H1 (cell line): ENCODE results near the gene ITPKB. TPM values are rescaled to one million over a fixed set of nuclear protein-coding genes. Genes with fewer than 3 reads are reported as not detected.

Experiments used
- CTCF ChIA-PET: fragments of 300-600 bp; sonication (Branson Sonifier 250); formaldehyde crosslinking; loops from one replicate; lab custom pipeline; 2021; ENCODE audit not compliant: partially characterized antibody; lab: Charles Lee
- POLR2A ChIA-PET: fragments of 300-600 bp; sonication (Branson Sonifier 250); formaldehyde crosslinking; loops from one replicate; lab custom pipeline; 2021; ENCODE audit warnings: inconsistent platforms; ENCODE audit not compliant: partially characterized antibody; lab: Charles Lee
- DNase-seq, 2 experiments: peaks; one replicate each; pipeline versions ENCODE4 v3.0.0 to v3.0.0-alpha.2; 2010 to 2022; ENCODE audit warnings: low spot score in 2 of 2, low read depth in 1 of 2, mixed read lengths in 1 of 2
- FAIRE-seq: peaks from 2 replicates; lab custom pipeline; 2011; peaks lifted over from hg19 to GRCh38; lab: Jason Lieb, UNC
- H2AFZ ChIP-seq: 2 replicates; pipeline ENCODE4 v1.8.1; 2012; ENCODE audit warnings: low read length, inconsistent platforms
- H2AK5ac ChIP-seq: 2 replicates; pipeline ENCODE4 v1.6.1; 2013; ENCODE audit warnings: low read depth, low read length
- H2BK120ac ChIP-seq: replicated peaks from 2 replicates; pipeline ENCODE3; 2013; ENCODE audit warnings: low read depth, low read length, inconsistent platforms
- H2BK12ac ChIP-seq: 2 replicates; pipeline ENCODE4 v1.6.1; 2013; ENCODE audit warnings: low read depth, low read length
- H2BK15ac ChIP-seq: 2 replicates; pipeline ENCODE4 v1.6.1; 2013; ENCODE audit warnings: low read length
- H2BK20ac ChIP-seq: 2 replicates; pipeline ENCODE4 v1.6.1; 2013; ENCODE audit warnings: low read length
- H2BK5ac ChIP-seq: 2 replicates; pipeline ENCODE4 v1.6.1; 2013; ENCODE audit warnings: low read depth, low read length
- H3K14ac ChIP-seq: 2 replicates; pipeline ENCODE4 v1.6.1; 2013; ENCODE audit warnings: inconsistent platforms; ENCODE audit not compliant: insufficient read length
- H3K18ac ChIP-seq: 2 replicates; pipeline ENCODE4 v1.6.1; 2013; ENCODE audit warnings: low read length; ENCODE audit errors: extremely low read depth
- H3K23ac ChIP-seq: 2 replicates; pipeline ENCODE4 v1.6.1; 2013; ENCODE audit warnings: inconsistent platforms; ENCODE audit not compliant: insufficient read length
- H3K23me2 ChIP-seq: 2 replicates; pipeline ENCODE4 v1.6.1; 2013; ENCODE audit warnings: low read depth, low read length
- H3K27ac ChIP-seq: 2 replicates; pipeline ENCODE4 v1.6.1; 2011; ENCODE audit warnings: low read depth, low read length, inconsistent platforms
- H3K27me3 ChIP-seq, 4 experiments: replicated peaks in 1 of 4; 1 replicate in 1 of 4; 2 replicates in 3 of 4; pipeline versions ENCODE4 v1.6.1 to v1.8.1; 2011 to 2013; ENCODE audit warnings: low read length in 3 of 4, mild to moderate bottlenecking in 3 of 4, inconsistent platforms in 2 of 4, mixed read lengths in 2 of 4, moderate library complexity in 1 of 4; ENCODE audit not compliant: control insufficient read depth in 3 of 4, insufficient read depth in 3 of 4; ENCODE audit errors: extremely low read depth in 1 of 4
- H3K36me3 ChIP-seq, 4 experiments: 2 replicates each; pipeline versions ENCODE4 v1.6.1 to v1.8.1; 2011 to 2013; ENCODE audit warnings: mild to moderate bottlenecking in 4 of 4, low read length in 3 of 4, moderate library complexity in 2 of 4, control low read depth in 1 of 4, inconsistent platforms in 1 of 4; ENCODE audit not compliant: insufficient read depth in 4 of 4, control insufficient read depth in 2 of 4
- H3K4ac ChIP-seq: replicated peaks from 2 replicates; pipeline ENCODE3; 2013; ENCODE audit warnings: low read length, low read depth, mixed read lengths, inconsistent platforms; ENCODE audit not compliant: insufficient read length
- H3K4me1 ChIP-seq, 4 experiments: replicated peaks in 1 of 4; 1 replicate in 1 of 4; 2 replicates in 3 of 4; pipeline versions ENCODE4 v1.6.1 to v1.8.1; 2011 to 2013; ENCODE audit warnings: low read length in 3 of 4, inconsistent platforms in 2 of 4, mixed read lengths in 1 of 4; ENCODE audit not compliant: insufficient read depth in 4 of 4, control insufficient read depth in 3 of 4
- H3K4me2 ChIP-seq, 2 experiments: 2 replicates each; pipeline versions ENCODE4 v1.6.1 to v1.8.1; 2011 to 2013; ENCODE audit warnings: low read depth in 2 of 2, low read length in 2 of 2, control low read depth in 1 of 2, inconsistent platforms in 1 of 2, mild to moderate bottlenecking in 1 of 2; ENCODE audit not compliant: insufficient read depth in 1 of 2
- H3K4me3 ChIP-seq, 4 experiments: fragments of 200-600, 300-600 bp in 1 of 4; sonication (generic), shearing (Covaris generic), sonication (Bioruptor Twin) in 1 of 4; 2 replicates each; pipeline versions ENCODE4 v1.5.1 to v1.8.1; 2011 to 2016; ENCODE audit warnings: low read length in 4 of 4, low read depth in 3 of 4, control low read depth in 2 of 4, inconsistent platforms in 2 of 4, mild to moderate bottlenecking in 2 of 4, mixed read lengths in 1 of 4, moderate library complexity in 1 of 4; ENCODE audit not compliant: insufficient read depth in 2 of 4; ENCODE audit errors: extremely low read depth in 1 of 4
- H3K56ac ChIP-seq: replicated peaks from 2 replicates; pipeline ENCODE3; 2013; ENCODE audit warnings: low read depth, mild to moderate bottlenecking, mixed read lengths, low read length, inconsistent platforms; ENCODE audit not compliant: insufficient read length
- H3K79me1 ChIP-seq: 2 replicates; pipeline ENCODE4 v1.6.1; 2013; ENCODE audit warnings: low read depth, low read length, control low read depth
- H3K79me2 ChIP-seq, 2 experiments: 2 replicates each; pipeline versions ENCODE4 v1.6.1 to v1.8.1; 2012 to 2013; ENCODE audit warnings: low read length in 2 of 2, mild to moderate bottlenecking in 2 of 2, inconsistent platforms in 1 of 2; ENCODE audit not compliant: insufficient read depth in 2 of 2, control insufficient read depth in 1 of 2
- H3K9ac ChIP-seq, 4 experiments: replicated peaks in 1 of 4; 1 replicate in 1 of 4; 2 replicates in 3 of 4; pipeline versions ENCODE4 v1.6.1 to v1.8.1; 2011 to 2013; ENCODE audit warnings: low read depth in 3 of 4, low read length in 3 of 4, control low read depth in 2 of 4, mild to moderate bottlenecking in 2 of 4, moderate library complexity in 2 of 4, inconsistent platforms in 1 of 4; ENCODE audit errors: extremely low read depth in 1 of 4
- H3K9me3 ChIP-seq, 2 experiments: 2 replicates each; pipeline versions ENCODE4 v1.6.1 to v1.8.1; 2012 to 2013; ENCODE audit warnings: mild to moderate bottlenecking in 2 of 2, moderate library complexity in 2 of 2, control low read depth in 1 of 2, inconsistent platforms in 1 of 2, low read depth in 1 of 2, low read length in 1 of 2, mixed read lengths in 1 of 2; ENCODE audit not compliant: insufficient read depth in 2 of 2
- H4K20me1 ChIP-seq, 2 experiments: replicated peaks in 1 of 2; 2 replicates each; pipeline versions ENCODE3 to v1.8.1; 2011 to 2013; ENCODE audit warnings: inconsistent platforms in 2 of 2, low read length in 2 of 2, mild to moderate bottlenecking in 1 of 2; ENCODE audit not compliant: insufficient read depth in 2 of 2, control insufficient read depth in 1 of 2
- H4K5ac ChIP-seq: 2 replicates; pipeline ENCODE4 v1.6.1; 2013; ENCODE audit warnings: low read length, low read depth, mixed read lengths, inconsistent platforms; ENCODE audit not compliant: insufficient read length
- H4K8ac ChIP-seq: 2 replicates; pipeline ENCODE4 v1.8.0; 2013; ENCODE audit warnings: mild to moderate bottlenecking, moderate library complexity, low read length, inconsistent platforms; ENCODE audit not compliant: insufficient read depth; ENCODE audit errors: extremely low read depth
- H4K91ac ChIP-seq: replicated peaks from 2 replicates; pipeline ENCODE3; 2013; ENCODE audit warnings: low read length, mixed read lengths, inconsistent platforms; ENCODE audit not compliant: insufficient read length
- ATF2 ChIP-seq: IDR thresholded peaks from 2 replicates; pipeline ENCODE4 v1.6.1; 2012; ENCODE audit warnings: low read length, inconsistent platforms
- ATF3 ChIP-seq: IDR thresholded peaks from 2 replicates; pipeline ENCODE4 v1.6.1; 2011; ENCODE audit warnings: low read depth, mild to moderate bottlenecking, low read length; ENCODE audit not compliant: insufficient read depth
- BCL11A ChIP-seq, 2 experiments: IDR thresholded peaks; one replicate each; pipeline ENCODE4 v1.6.1; 2011; ENCODE audit warnings: low read depth in 2 of 2, low read length in 2 of 2, mild to moderate bottlenecking in 2 of 2
- CBX8 ChIP-seq: fragments of 300-800, 300-1000 bp; sonication (generic); IDR thresholded peaks from 2 replicates; pipeline ENCODE4 v1.7.1; 2016; ENCODE audit warnings: low read depth, low read length, borderline replicate concordance
- EZH2 ChIP-seq: fragments of 200-600 bp; sonication (generic); IDR thresholded peaks from 2 replicates; pipeline ENCODE4 v1.7.1; 2012; ENCODE audit warnings: low read depth, mild to moderate bottlenecking, moderate library complexity, low read length, inconsistent platforms; ENCODE audit not compliant: severe bottlenecking
- HDAC2 ChIP-seq, 2 experiments: fragments of 300-600 bp in 1 of 2; sonication (generic) in 1 of 2; IDR thresholded peaks; 2 replicates each; pipeline ENCODE4 v1.6.1; 2011 to 2012; ENCODE audit warnings: low read depth in 2 of 2, low read length in 2 of 2, mild to moderate bottlenecking in 2 of 2, moderate library complexity in 2 of 2, borderline replicate concordance in 1 of 2, inconsistent platforms in 1 of 2
- JUN ChIP-seq: IDR thresholded peaks from 2 replicates; pipeline ENCODE4 v1.6.1; 2011; ENCODE audit warnings: low read depth, mild to moderate bottlenecking, improper control_type of control experiment, low read length
- KDM5A ChIP-seq: fragments of 200-600 bp; IDR thresholded peaks from 2 replicates; pipeline ENCODE4 v1.7.1; 2012; ENCODE audit warnings: mild to moderate bottlenecking, low read length, inconsistent platforms, mixed read lengths
- RXRA ChIP-seq: IDR thresholded peaks from 2 replicates; pipeline ENCODE4 v1.6.1; 2011; ENCODE audit warnings: low read depth, mild to moderate bottlenecking, low read length, moderate library complexity; ENCODE audit not compliant: insufficient read depth
- WGBS, 2 experiments: shearing (Covaris generic) in 1 of 2; methylation state at CpG; one replicate each; pipeline versions ENCODE4 v1.1.6 to v1.1.7; 2013 to 2015; ENCODE audit warnings: low lambda C conversion rate in 2 of 2, mixed read lengths in 2 of 2, inconsistent platforms in 1 of 2, low coverage in 1 of 2, missing lambda C conversion rate in 1 of 2; ENCODE audit not compliant: insufficient replicate concordance in 2 of 2, insufficient coverage in 1 of 2, insufficient read length in 1 of 2; ENCODE audit errors: extremely low coverage in 1 of 2, missing lambda C conversion rate in 1 of 2; 5-methylcytosine and 5-hydroxymethylcytosine counted together
- polyA plus RNA-seq, 7 experiments: library from polyadenylated mRNA; depleted of rRNA in 3 of 7; stranded (reverse) in 5 of 7; unstranded in 2 of 7; fragments of >200 nt in 5 of 7; fragments of 200-250 nt in 2 of 7; gene quantifications; 1 replicate in 5 of 7; 2 replicates in 1 of 7; 4 replicates in 1 of 7; pipeline versions ENCODE4 v1.2.1 to v1.2.3, GENCODE V29; 2011 to 2013; ENCODE audit warnings: missing spikeins in 2 of 7, mixed read lengths in 2 of 7
- total RNA-seq: library from RNA; stranded (reverse); fragmentation: NEBNext Ultra II Directional; extraction: Animal tissue kit (Norgen Biotek cat#: 25700); gene quantifications from 2 replicates; pipeline ENCODE4 v1.2.1, GENCODE V29; 2021

The ITPKB gene
- total and polyA plus RNA-seq, 2 of the 8 experiments (the other 6 are each of a cell fraction or from before 2014, with no cell fraction given): 1.7 to 4.8 TPM

GRCh38 chr1:226648421-226648820 is 90.7 kb downstream of the ITPKB start:
- Histone ChIP-seq H3K4me2 (no peak overlapping the region), H2BK20ac (no peak overlapping the region), H3K79me1 (no peaks in the 10 kb centered on the region), H4K8ac (no peak overlapping the region; the same call in 1 of the 2 replicates), H2AFZ (no peak overlapping the region), H3K9me3 (no peaks in the 10 kb centered on the region), H3K79me2 (no peaks in the 10 kb centered on the region), H3K4me1 (peaks cover 0 to 7% (median 3%) of the 10 kb centered on the region in 4 experiments; a peak in 6 of 7 replicates), H3K56ac (no peak overlapping the region), H3K27me3 (no peaks in the 10 kb centered on the region; a peak in 1 of 7 replicates), H4K91ac (no peak overlapping the region), H3K36me3 (no peaks in the 10 kb centered on the region), H3K18ac (no peak overlapping the region), H2AK5ac (no peak overlapping the region), H2BK120ac (no peak overlapping the region)
- FAIRE-seq (no peak), DNase-seq (no peak)
- POLR2A ChIA-PET: interaction anchor here (0.9 kb wide), 1 partner anchor 14 kb away, joined by 3 read pairs; no protein-coding TSS in a partner anchor
- CTCF ChIA-PET: interaction anchor here (0.6 to 6.1 kb wide), 15 partner anchors 10 to 1356 kb away, joined by 3 to 27 read pairs (median 3); no protein-coding TSS in a partner anchor
- TF ChIP-seq EZH2 (no peak), HDAC2 (IDR thresholded peaks at IDR 0.05; ENCODE audit: borderline replicate concordance in 1 of 2, low read depth in 2 of 2, low read length in 2 of 2) (no peak), KDM5A (no peak), BCL11A (IDR thresholded peaks at IDR 0.05; ENCODE audit: low read depth in 2 of 2, low read length in 2 of 2) (no peak), ATF2 (no peak), CBX8 (no peak), JUN (no peak), ATF3 (no peak), RXRA (no peak)
- TF ChIP-seq, all 59 proteins: peak for 0
- Histone ChIP-seq H2BK15ac (no peak overlapping the region), H3K9ac (no peak overlapping the region), H3K27ac (no peak overlapping the region), H2BK12ac (no peak overlapping the region), H4K20me1 (peaks cover 0 to 4% of the 10 kb centered on the region in 2 experiments), H3K23me2 (no peaks in the 10 kb centered on the region), H3K23ac (no peak overlapping the region), H4K5ac (no peak overlapping the region), H3K4me3 (no peak overlapping the region), H2BK5ac (no peak overlapping the region), H3K14ac (no peak overlapping the region), H3K4ac (no peak overlapping the region)
- WGBS, 2 experiments: 91% methylated on average over 6 of the region's 6 CpGs; no CpG with 5 or more reads in 1 of the 2 experiments
